Skeletal muscle tissue (tissue), 4 donors: ENCODE measurements around the gene RNASEH2A. TPM values are rescaled to one million over a fixed set of nuclear protein-coding genes. Genes with fewer than 3 reads are reported as not detected.

Experiments used
- H3K27ac ChIP-seq: one replicate; pipeline ENCODE4 v1.7.0; 2013; ENCODE audit warnings: mild to moderate bottlenecking, low read depth, low read length, inconsistent platforms
- H3K27me3 ChIP-seq, 3 donors: one replicate each; pipeline ENCODE4 v1.7.0; 2013; ENCODE audit warnings: low read length in 3 of 3; ENCODE audit not compliant: control insufficient read depth in 3 of 3, insufficient read depth in 3 of 3
- H3K36me3 ChIP-seq, 3 donors: one replicate each; pipeline ENCODE4 v1.7.0; 2013; ENCODE audit warnings: low read length in 3 of 3; ENCODE audit not compliant: control insufficient read depth in 3 of 3, insufficient read depth in 3 of 3
- H3K4me1 ChIP-seq, 3 donors: one replicate each; pipeline ENCODE4 v1.7.0; 2013; ENCODE audit warnings: low read length in 3 of 3, mild to moderate bottlenecking in 3 of 3; ENCODE audit not compliant: control insufficient read depth in 3 of 3, insufficient read depth in 3 of 3
- H3K4me3 ChIP-seq, 3 donors: one replicate each; pipeline ENCODE4 v1.7.0; 2013; ENCODE audit warnings: low read length in 3 of 3
- H3K9ac ChIP-seq, 3 donors: one replicate each; pipeline ENCODE4 v1.7.0; 2013; ENCODE audit warnings: low read length in 3 of 3, mild to moderate bottlenecking in 3 of 3, moderate library complexity in 2 of 3, low read depth in 1 of 3
- H3K9me3 ChIP-seq, 3 donors: one replicate each; pipeline ENCODE4 v1.7.0; 2013; ENCODE audit warnings: low read length in 3 of 3; ENCODE audit not compliant: control insufficient read depth in 3 of 3
- total RNA-seq: library from RNA; depleted of rRNA; stranded (reverse); fragments of >200 nt; gene quantifications from one replicate; pipeline ENCODE4 v1.2.3, GENCODE V29; 2014
- donor health status: Osteomylitis.

Gene RNASEH2A
- total RNA-seq, 1 donor from 2014 or later, result 5.7 TPM

DNA sequence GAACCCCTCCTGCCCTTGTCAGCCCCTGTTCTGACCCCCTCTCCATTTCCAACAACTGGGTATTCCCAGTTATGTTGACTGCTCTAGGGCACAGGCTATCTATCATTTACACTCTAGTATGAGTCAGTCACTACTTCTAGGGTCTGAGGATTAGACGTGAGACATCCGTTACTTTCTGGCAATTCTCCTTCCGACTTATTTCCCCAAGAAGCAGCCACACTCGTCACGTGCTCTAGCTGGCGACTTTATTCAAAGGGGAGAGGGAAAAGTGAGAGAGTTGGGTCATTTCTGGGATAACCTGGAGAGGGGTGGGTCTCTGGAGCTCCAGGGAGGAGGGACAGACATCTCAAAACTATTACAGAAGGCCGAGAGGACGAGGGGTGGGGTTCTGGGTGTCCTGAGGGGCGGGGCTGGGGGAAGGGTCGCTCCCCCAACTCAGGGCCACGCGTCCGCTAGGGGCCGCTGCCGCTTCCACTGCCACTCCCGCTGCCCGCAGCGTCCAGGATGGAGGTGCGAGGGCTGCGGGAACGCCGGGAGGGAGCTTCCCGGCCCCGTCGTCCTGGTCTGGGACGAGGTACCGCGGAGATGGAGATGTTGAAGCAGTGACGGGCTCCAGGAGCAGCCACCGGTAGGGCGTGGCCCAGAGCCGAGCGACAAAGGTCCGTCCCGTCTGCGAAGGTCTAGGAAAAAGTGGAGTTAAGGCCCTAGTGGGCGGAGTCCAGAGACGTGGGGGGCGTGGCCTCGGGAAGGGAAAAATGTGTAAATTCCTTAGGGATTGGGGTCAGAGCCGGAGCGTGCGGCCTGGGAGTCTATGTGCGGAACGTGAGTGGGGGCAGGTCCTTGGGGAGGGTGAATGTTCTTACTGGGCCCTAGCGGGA lies 19.1 kb downstream of the RNASEH2A start:
- H3K27me3 ChIP-seq, result peaks cover 40 to 64% (median 42%) of the 10 kb centered on the region in 3 donors
- no peaks in the 10 kb centered on the region for H3K9me3 ChIP-seq
- no peak overlapping the region for H3K27ac ChIP-seq
- H3K4me3 ChIP-seq, result no peak overlapping the region
- no peaks in the 10 kb centered on the region for H3K36me3 ChIP-seq
- H3K9ac ChIP-seq, result no peak overlapping the region
- H3K4me1 ChIP-seq, result no peaks in the 10 kb centered on the region

DNA sequence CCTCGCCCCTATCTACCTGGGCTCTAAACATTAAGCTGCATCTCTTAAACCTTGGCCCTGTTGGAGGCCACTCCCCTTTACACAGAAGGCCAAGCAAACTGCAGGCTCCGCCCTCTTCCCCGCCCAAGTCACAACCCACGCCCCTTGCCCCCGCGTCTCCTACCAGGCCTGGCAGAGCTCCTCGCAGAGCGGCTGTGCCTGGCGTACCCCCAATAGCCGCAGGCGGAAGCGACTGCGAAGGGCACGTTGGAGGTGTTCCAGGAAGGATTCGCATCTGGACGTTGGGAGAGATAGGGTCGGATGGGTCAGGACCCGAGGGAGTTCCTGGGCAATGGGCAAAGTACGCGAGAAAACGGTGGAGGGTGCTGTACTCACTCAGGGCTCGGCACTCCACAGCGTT lies 22.1 kb downstream of the RNASEH2A start:
- Histone ChIP-seq H3K27ac (no peak overlapping the region), H3K27me3 (peaks cover 70 to 88% (median 71%) of the 10 kb centered on the region in 3 donors), H3K36me3 (no peaks in the 10 kb centered on the region), H3K4me3 (peak overlapping the region in 1 of 3 donors; percentile 14), H3K9ac (no peak overlapping the region), H3K4me1 (peaks cover 0 to 3% (median 0%) of the 10 kb centered on the region in 3 donors), H3K9me3 (no peaks in the 10 kb centered on the region)

DNA sequence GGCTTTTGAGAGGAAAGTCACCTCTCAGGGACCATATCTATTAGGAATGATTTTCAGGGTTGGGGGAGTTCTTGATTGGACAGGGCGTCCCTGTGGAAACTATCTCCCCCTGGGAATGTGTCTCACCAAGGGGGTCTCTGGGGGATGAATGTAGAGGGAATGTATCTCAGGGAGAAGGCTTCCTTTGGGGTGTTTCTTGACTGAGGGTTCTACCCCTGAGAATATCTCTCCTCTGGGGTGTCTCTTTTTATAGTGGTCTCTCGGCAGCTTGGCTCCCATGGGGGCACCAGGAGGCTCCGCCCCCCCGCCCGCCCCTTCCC lies 27.0 kb downstream of the RNASEH2A start:
- Histone ChIP-seq H3K9ac (no peak overlapping the region), H3K27me3 (peaks cover 87 to 93% (median 88%) of the 10 kb centered on the region in 3 donors), H3K9me3 (no peaks in the 10 kb centered on the region), H3K4me3 (no peak overlapping the region), H3K27ac (no peak overlapping the region), H3K36me3 (no peaks in the 10 kb centered on the region), H3K4me1 (peaks cover 0 to 5% (median 0%) of the 10 kb centered on the region in 3 donors)

DNA sequence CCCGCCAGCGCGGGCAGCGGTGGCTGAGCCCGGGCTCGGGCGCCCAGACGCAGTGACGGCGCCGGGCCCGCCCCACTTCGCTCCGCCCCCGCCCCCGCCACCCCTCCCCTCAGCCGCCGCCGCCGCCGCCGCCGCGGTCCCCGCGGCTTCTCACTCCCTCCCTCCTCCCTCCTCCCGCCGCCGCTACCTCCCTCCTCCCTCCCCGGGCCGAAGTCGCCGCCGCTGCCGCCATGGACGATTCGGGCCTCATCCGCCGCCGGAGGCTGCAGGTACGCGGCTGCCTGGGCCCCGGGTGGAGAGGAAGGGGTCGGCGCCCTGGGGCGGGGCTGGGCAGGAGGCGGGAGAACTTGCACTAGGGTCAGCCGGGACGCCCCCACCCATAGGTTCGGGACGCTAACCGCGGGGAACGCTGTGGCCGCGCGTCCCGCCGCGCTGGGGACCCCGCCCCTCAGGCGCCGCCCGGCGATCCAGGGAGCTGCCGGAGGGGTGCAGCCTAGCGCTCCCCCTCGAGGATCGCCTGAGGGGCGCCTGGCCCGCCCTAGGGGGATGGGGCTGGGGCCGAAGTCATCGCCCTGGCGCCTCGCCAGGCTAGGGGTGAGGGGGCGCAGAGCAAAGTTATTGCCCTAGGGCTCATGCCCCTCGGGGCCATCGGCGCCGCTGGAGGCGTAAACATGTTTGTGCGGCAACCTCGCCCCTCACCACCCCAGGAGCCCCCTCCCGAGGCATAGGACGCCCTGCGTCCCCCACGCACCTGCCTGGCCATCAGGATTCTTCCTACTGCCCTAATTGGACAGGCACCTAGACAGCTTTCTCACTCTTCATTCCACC lies 27.6 kb downstream of the RNASEH2A start:
- H3K9ac ChIP-seq, result no peak overlapping the region
- H3K36me3 ChIP-seq, result no peaks in the 10 kb centered on the region
- no peaks in the 10 kb centered on the region for H3K9me3 ChIP-seq
- peak overlapping the region in 1 of 3 donors; percentile 6 for H3K4me3 ChIP-seq
- no peak overlapping the region for H3K27ac ChIP-seq
- H3K27me3 ChIP-seq, result peaks cover 85 to 92% (median 86%) of the 10 kb centered on the region in 3 donors
- H3K4me1 ChIP-seq, result peaks cover 0 to 5% (median 0%) of the 10 kb centered on the region in 3 donors

DNA sequence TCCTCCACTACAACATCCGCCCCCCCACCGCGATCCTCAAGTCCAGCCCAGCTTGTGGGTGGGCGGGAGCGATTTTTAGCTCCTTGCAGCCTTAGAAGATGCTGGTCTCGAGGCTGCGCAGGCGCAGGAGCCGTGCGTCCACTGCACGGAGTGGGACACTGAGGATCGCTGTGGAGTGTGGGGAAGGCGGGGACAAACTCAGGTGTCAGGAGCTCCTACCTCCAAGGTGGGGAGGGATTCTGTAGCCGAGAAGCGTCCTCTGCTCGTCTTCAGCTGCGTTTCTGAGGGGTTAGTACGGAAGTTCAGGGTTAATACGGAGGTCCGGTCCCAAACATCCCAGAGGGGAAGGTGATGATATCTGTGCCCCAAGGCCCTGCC lies 28.2 kb downstream of the RNASEH2A start, which contains the start of gene RTBDN:
TSS of gene RTBDN (minus strand) at position 14 of the 378 bp plus-strand sequence. CDS start 4,600 bp downstream, outside the sequence.
- H3K27ac ChIP-seq, result no peak within 1 kb of the TSS
- peaks cover 90 to 92% (median 90%) of the 10 kb centered on the region in 3 donors for H3K27me3 ChIP-seq
- H3K4me3 ChIP-seq, result peak within 1 kb of the TSS in 1 of 3 donors; percentile 6
- H3K9ac ChIP-seq, result no peak within 1 kb of the TSS
- H3K9me3 ChIP-seq, result no peaks in the 10 kb centered on the region
- peaks cover 0 to 5% (median 0%) of the 10 kb centered on the region in 3 donors for H3K4me1 ChIP-seq
- no peaks in the 10 kb centered on the region for H3K36me3 ChIP-seq

DNA sequence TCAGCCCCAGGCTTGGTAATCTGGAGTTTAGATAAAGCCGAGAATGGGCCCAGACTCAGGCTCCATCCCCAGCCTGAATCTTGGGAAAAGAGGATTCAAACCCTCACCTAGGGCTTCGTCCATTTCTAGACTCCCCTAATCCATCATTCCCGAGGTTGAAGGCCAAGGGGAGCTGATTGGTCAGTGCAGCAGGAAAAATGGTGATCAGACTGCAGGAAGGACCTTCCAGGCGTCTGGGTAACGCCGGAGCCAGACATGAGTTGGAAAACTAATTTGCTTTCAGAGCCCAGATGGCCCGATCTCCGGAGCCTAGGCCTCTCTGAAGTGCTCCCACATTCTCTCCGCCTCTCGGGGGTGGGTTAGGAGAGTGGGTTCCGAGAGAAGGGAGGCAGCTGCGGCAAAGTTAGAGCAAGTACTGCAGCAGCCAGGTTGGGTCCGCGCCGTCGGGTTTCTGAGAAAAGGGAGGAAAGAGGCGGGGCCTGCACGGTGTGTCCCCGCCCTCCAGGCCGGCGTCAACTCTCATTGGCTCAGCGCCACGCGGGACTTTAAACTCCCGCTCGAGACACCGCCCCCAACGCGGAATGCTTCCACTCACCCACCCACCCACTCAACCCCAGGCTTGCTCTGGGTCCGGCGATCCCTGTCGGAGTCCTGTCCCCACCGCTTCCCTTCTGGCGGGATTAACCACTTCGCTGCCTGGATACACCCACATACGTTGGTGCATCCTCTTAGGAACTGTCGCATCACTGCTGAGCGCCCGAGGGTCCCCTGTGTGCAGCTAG lies 28.8 kb downstream of the RNASEH2A start:
- Histone ChIP-seq H3K27ac (no peak overlapping the region), H3K4me3 (no peak overlapping the region), H3K9me3 (no peaks in the 10 kb centered on the region), H3K4me1 (peaks cover 0 to 5% (median 0%) of the 10 kb centered on the region in 3 donors), H3K36me3 (no peaks in the 10 kb centered on the region), H3K9ac (no peak overlapping the region), H3K27me3 (peaks cover 88 to 92% (median 90%) of the 10 kb centered on the region in 3 donors)

DNA sequence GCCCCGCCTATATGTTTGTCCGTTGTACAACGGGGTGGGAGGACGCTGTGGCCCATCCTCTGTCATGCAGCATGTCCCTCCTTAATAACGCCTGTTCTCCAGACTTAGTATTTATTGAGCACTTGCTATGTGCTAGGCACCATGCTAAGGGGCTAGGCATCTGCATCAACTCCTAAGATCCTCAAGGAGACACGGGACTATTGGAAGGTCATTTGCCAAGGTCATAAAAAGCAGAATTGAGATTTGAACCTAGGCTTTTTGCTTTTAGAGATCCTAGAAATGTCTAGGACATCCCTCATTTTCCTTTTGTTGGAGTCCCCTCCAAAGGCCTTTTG lies 30.1 kb downstream of the RNASEH2A start:
- Histone ChIP-seq H3K36me3 (no peaks in the 10 kb centered on the region), H3K9me3 (no peaks in the 10 kb centered on the region), H3K4me3 (no peak overlapping the region), H3K27ac (no peak overlapping the region), H3K27me3 (peaks cover 89 to 92% (median 90%) of the 10 kb centered on the region in 3 donors), H3K9ac (no peak overlapping the region), H3K4me1 (peaks cover 4 to 9% (median 8%) of the 10 kb centered on the region in 3 donors)

DNA sequence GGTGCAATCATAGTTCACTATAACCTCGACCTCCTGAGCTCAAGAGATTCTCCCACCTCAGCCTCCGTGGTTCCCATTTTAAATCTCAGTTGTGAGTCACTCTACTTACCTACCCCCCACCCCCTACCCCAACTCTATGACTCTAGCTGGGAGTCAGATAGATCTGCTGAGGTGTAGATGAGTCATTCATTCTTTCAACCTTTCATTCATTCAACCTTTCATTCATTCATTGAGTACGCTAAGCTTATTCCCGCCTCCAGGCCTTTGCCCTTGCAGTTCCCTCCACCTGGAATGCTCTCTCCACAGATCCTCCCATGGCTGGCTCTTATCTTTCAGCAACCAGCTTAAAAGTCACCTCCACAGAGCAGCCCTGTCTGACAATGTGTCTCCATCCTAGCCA lies 30.8 kb downstream of the RNASEH2A start:
- H3K27ac ChIP-seq, result no peak overlapping the region

DNA sequence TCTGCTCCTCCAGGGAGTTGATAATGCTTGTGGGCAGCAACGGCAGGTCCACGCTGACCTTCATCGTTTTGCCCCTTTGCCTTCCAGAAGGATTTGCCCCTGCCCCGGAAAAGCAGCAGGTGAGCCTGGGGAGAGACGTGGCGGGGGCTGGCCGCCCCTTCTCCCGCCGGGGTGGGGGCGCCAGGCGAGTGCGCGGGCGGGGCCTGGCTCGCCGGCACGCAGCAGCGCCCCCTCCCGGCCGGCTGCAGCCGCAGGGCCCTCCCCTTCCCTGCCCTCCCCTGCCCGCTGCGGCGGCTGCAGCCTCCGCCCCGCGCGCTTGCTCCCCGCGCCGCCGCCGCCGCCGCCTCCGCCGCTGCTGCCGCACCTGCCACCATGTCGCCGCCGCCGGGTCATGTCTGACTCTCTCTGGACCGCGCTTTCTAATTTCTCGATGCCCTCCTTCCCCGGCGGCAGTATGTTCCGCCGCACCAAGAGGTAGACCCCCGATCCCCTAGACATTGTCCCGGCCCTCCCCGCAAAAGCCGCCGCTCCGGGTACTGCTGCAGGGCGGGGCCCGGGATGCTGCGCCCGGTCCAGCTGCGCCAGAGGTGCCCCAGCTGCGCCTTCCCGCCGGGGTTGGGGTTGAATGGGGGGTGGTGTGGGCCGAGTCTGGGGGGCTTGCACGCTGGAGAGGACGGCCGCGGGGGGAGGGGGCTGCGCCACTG lies 31.9 kb downstream of the RNASEH2A start, which contains the start of gene MAST1:
TSS of gene MAST1 (plus strand) at position 334 of the 704 bp plus-strand sequence. CDS start at position 392, 58 bp downstream.
- Histone ChIP-seq H3K27ac (no peak within 1 kb of the TSS), H3K9ac (no peak within 1 kb of the TSS), H3K27me3 (peaks cover 86 to 92% (median 87%) of the 10 kb centered on the region in 3 donors), H3K4me1 (peaks cover 4 to 9% (median 5%) of the 10 kb centered on the region in 3 donors), H3K9me3 (no peaks in the 10 kb centered on the region), H3K36me3 (no peaks in the 10 kb centered on the region), H3K4me3 (no peak within 1 kb of the TSS)

More for the DNA sequence above, 30.8 kb downstream of the RNASEH2A start:
- peaks cover 89 to 92% (median 89%) of the 10 kb centered on the region in 3 donors for H3K27me3 ChIP-seq
- no peaks in the 10 kb centered on the region for H3K36me3 ChIP-seq
- H3K4me1 ChIP-seq, result peaks cover 4 to 9% (median 8%) of the 10 kb centered on the region in 3 donors
- H3K9me3 ChIP-seq, result no peaks in the 10 kb centered on the region
- H3K4me3 ChIP-seq, result no peak overlapping the region
- H3K9ac ChIP-seq, result no peak overlapping the region
